B cell (primary cell): ENCODE data around the gene HOXA2. TPM values are rescaled to one million over a fixed set of nuclear protein-coding genes. Genes with fewer than 3 reads are reported as not detected.

ENCODE experiments used
- ATAC-seq: fragments of 200-7000 bp; cut with Tn5 transposase; one replicate; pipeline ENCODE4 v1.10.0; 2021; ENCODE audit warnings: low read depth, mild to moderate bottlenecking, moderate number of reproducible peaks, moderate library complexity
- CTCF ChIA-PET: fragments of 350-600 bp; sonication (Branson Sonifier 250); formaldehyde crosslinking; loops from one replicate; lab custom pipeline; 2021; ENCODE audit warnings: antibody characterized with exemption, inconsistent platforms; lab: Charles Lee
- POLR2A ChIA-PET: fragments of 350-600 bp; sonication (Branson Sonifier 250); formaldehyde crosslinking; loops from one replicate; lab custom pipeline; 2021; ENCODE audit warnings: antibody characterized with exemption; lab: Charles Lee
- DNase-seq: peaks from one replicate; pipeline ENCODE4 v3.0.0; 2013
- H2AFZ ChIP-seq: 2 replicates; pipeline ENCODE4 v1.6.1; 2012; ENCODE audit warnings: mild to moderate bottlenecking, low read depth, low read length; ENCODE audit not compliant: insufficient read depth, poor library complexity, severe bottlenecking
- H3K27ac ChIP-seq, 2 donors: 1 replicate in 1 of 2; 2 replicates in 1 of 2; pipeline ENCODE4 v1.5.1; 2012 to 2013; ENCODE audit warnings: low read length in 2 of 2, mild to moderate bottlenecking in 2 of 2, moderate library complexity in 1 of 2
- H3K27me3 ChIP-seq, 4 experiments: fragments of 200-600 bp in 1 of 4; sonication (generic) in 1 of 4; replicated peaks in 1 of 4; 1 replicate in 2 of 4; 2 replicates in 2 of 4; pipeline versions ENCODE4 v1.6.1 to v1.7.0; 2013 to 2016; ENCODE audit warnings: low read length in 3 of 4, mild to moderate bottlenecking in 2 of 4, mixed read lengths in 1 of 4, moderate library complexity in 1 of 4; ENCODE audit not compliant: insufficient read depth in 4 of 4, control insufficient read depth in 3 of 4; ENCODE audit errors: control extremely low read depth in 1 of 4
- H3K36me3 ChIP-seq, 2 experiments: replicated peaks in 1 of 2; 1 replicate in 1 of 2; 2 replicates in 1 of 2; pipeline versions ENCODE4 v1.6.1 to v1.7.1; 2013; ENCODE audit warnings: low read length in 1 of 2; ENCODE audit not compliant: insufficient read depth in 2 of 2, control insufficient read depth in 1 of 2; ENCODE audit errors: control extremely low read depth in 1 of 2, extremely low read depth in 1 of 2
- H3K4me1 ChIP-seq, 2 donors: fragments of 200-600 bp in 1 of 2; sonication (generic) in 1 of 2; 1 replicate in 1 of 2; 2 replicates in 1 of 2; pipeline versions ENCODE4 v1.5.1 to v1.6.1; 2013 to 2017; ENCODE audit warnings: low read length in 2 of 2; ENCODE audit not compliant: control insufficient read depth in 2 of 2, insufficient read depth in 2 of 2
- H3K4me2 ChIP-seq: replicated peaks from 2 replicates; pipeline ENCODE3; 2012; ENCODE audit warnings: mild to moderate bottlenecking, low read depth, low read length; ENCODE audit not compliant: poor library complexity, severe bottlenecking
- H3K4me3 ChIP-seq, 5 experiments: fragments of 200-600 bp in 1 of 5; sonication (generic) in 1 of 5; 1 replicate in 3 of 5; 2 replicates in 2 of 5; pipeline versions ENCODE4 v1.5.1 to v1.7.0; 2011 to 2016; ENCODE audit warnings: low read length in 4 of 5, mild to moderate bottlenecking in 4 of 5, low read depth in 2 of 5, control low read depth in 1 of 5, moderate library complexity in 1 of 5; ENCODE audit not compliant: insufficient read depth in 1 of 5; ENCODE audit errors: control extremely low read depth in 1 of 5, extremely low read depth in 1 of 5
- H3K79me2 ChIP-seq: fragments of 200-600 bp; sonication (generic); one replicate; pipeline ENCODE4 v1.6.0; 2016; ENCODE audit warnings: low read length; ENCODE audit not compliant: control insufficient read depth, insufficient read depth
- H3K9ac ChIP-seq: fragments of 200-600 bp; sonication (generic); 2 replicates; pipeline ENCODE4 v1.6.1; 2017; ENCODE audit warnings: mild to moderate bottlenecking, low read length, moderate library complexity
- H3K9me3 ChIP-seq, 3 donors: one replicate each; pipeline versions ENCODE4 v1.6.1 to v1.7.1; 2013; ENCODE audit warnings: low read length in 2 of 3; ENCODE audit not compliant: control insufficient read depth in 2 of 3, insufficient read depth in 1 of 3; ENCODE audit errors: control extremely low read depth in 1 of 3
- H4K20me1 ChIP-seq: 2 replicates; pipeline ENCODE4 v1.6.0; 2012; ENCODE audit warnings: mild to moderate bottlenecking, low read length; ENCODE audit not compliant: insufficient read depth, control insufficient read depth, poor library complexity, severe bottlenecking
- H3K27ac Mint-ChIP-seq: one replicate; pipeline ENCODE4 v1.8.0; 2021; ENCODE audit warnings: mixed read lengths
- H3K27me3 Mint-ChIP-seq: one replicate; pipeline ENCODE4 v1.8.0; 2021; ENCODE audit warnings: mixed read lengths
- H3K4me1 Mint-ChIP-seq: one replicate; pipeline ENCODE4 v1.8.0; 2021; ENCODE audit warnings: mixed read lengths
- H3K4me3 Mint-ChIP-seq: one replicate; pipeline ENCODE4 v1.8.0; 2021; ENCODE audit warnings: mixed read lengths
- H3K9me3 Mint-ChIP-seq: one replicate; pipeline ENCODE4 v1.8.0; 2022; ENCODE audit warnings: mixed read lengths; ENCODE audit not compliant: insufficient read depth
- CTCF ChIP-seq: fragments of 200-600 bp; IDR thresholded peaks from one replicate; pipeline ENCODE4 v1.8.0; 2022; ENCODE audit warnings: antibody characterized with exemption, mild to moderate bottlenecking
- EZH2 ChIP-seq: IDR thresholded peaks from 2 replicates; pipeline ENCODE4 v1.6.1; 2012; ENCODE audit warnings: borderline replicate concordance, low read depth, mild to moderate bottlenecking, moderate library complexity, low read length; ENCODE audit not compliant: insufficient read depth, poor library complexity, severe bottlenecking
- WGBS: methylation state at CpG from one replicate; pipeline ENCODE4 v1.1.5; 2013; ENCODE audit warnings: missing lambda C conversion rate; ENCODE audit not compliant: insufficient coverage; 5-methylcytosine and 5-hydroxymethylcytosine counted together
- intact Hi-C: fragments of 100-400 bp; cut with micrococcal nuclease; formaldehyde crosslinking; loops from one replicate; pipeline ENCODE4 v1.10.0; 2022
- polyA plus RNA-seq: library from polyadenylated mRNA; depleted of rRNA; stranded (reverse); fragments of >200 nt; gene quantifications from 2 replicates; pipeline ENCODE4 v1.2.3, GENCODE V29; 2012
- total RNA-seq, 2 donors: library from RNA; stranded (reverse); fragments of 120-200 nt in 1 of 2; gene quantifications; 1 replicate in 1 of 2; 2 replicates in 1 of 2; pipeline versions ENCODE4 v1.2.3 to v1.2.4, GENCODE V29; 2013 to 2022

HOXA2 gene
- total and polyA plus RNA-seq, 2 donors (not counting 1 experiment from before 2014, with no cell fraction given), result not detected

- ChIA-PET POLR2A (no interaction called here), CTCF (interaction anchor here (0.8 kb wide), 1 partner anchor 52 kb away, joined by 4 read pairs; no protein-coding TSS in a partner anchor)
- intact Hi-C loops, result no loop called here
- Histone ChIP-seq H3K27me3 (peaks cover 0 to 35% (median 23%) of the 10 kb centered on the region in 4 experiments), H3K4me1 (no peaks in the 10 kb centered on the region), H2AFZ (no peak overlapping the region), H3K9me3 (peaks cover 0 to 12% (median 0%) of the 10 kb centered on the region in 3 donors), H3K4me2 (no peak overlapping the region), H3K9ac (no peak overlapping the region), H3K79me2 (no peaks in the 10 kb centered on the region), H4K20me1 (no peaks in the 10 kb centered on the region), H3K36me3 (no peaks in the 10 kb centered on the region), H3K27ac (no peak overlapping the region), H3K4me3 (no peak overlapping the region)
- Mint-ChIP-seq H3K4me3 (no peak overlapping the region), H3K4me1 (peaks cover 4% of the 10 kb centered on the region), H3K27me3 (peaks cover 61% of the 10 kb centered on the region), H3K27ac (no peak overlapping the region), H3K9me3 (no peaks in the 10 kb centered on the region)
- TF ChIP-seq CTCF (no peak), EZH2 (no peak)
- DNase-seq, result no peak
- no CpG with 5 or more reads among the region's 1 CpG for WGBS
- ATAC-seq, result no peak
Measured at GRCh38 chr7:27138472-27138871, 36.0 kb upstream of the HOXA2 start.

- Mint-ChIP-seq H3K27ac (no peak overlapping the region), H3K4me3 (no peak overlapping the region), H3K9me3 (no peaks in the 10 kb centered on the region), H3K4me1 (peaks cover 3% of the 10 kb centered on the region), H3K27me3 (peaks cover 66% of the 10 kb centered on the region)
- H3K27ac ChIP-seq, result no peak overlapping the region
- H3K4me1 ChIP-seq, result no peaks in the 10 kb centered on the region
- H3K36me3 ChIP-seq, result no peaks in the 10 kb centered on the region
- intact Hi-C loops, result no loop called here
- WGBS, result no CpG with 5 or more reads among the region's 2 CpGs
- ATAC-seq, result no peak
- POLR2A ChIA-PET, result no interaction called here
- H4K20me1 ChIP-seq, result no peaks in the 10 kb centered on the region
- H3K9me3 ChIP-seq, result peaks cover 0 to 12% (median 0%) of the 10 kb centered on the region in 3 donors
- CTCF ChIA-PET, result interaction anchor here (0.8 kb wide), 1 partner anchor 51 kb away, joined by 4 read pairs; no protein-coding TSS in a partner anchor
- H3K4me3 ChIP-seq, result no peak overlapping the region
- no peak overlapping the region for H2AFZ ChIP-seq
- no peaks in the 10 kb centered on the region for H3K79me2 ChIP-seq
- no peak overlapping the region for H3K4me2 ChIP-seq
- H3K27me3 ChIP-seq, result peaks cover 0 to 37% (median 22%) of the 10 kb centered on the region in 4 experiments
- no peak for DNase-seq
- no peak overlapping the region for H3K9ac ChIP-seq
- no peak for TF ChIP-seq EZH2
- TF ChIP-seq CTCF, result no peak
Measured at GRCh38 chr7:27137640-27138315, 35.3 kb upstream of the HOXA2 start.
